Measurements from ENCODE around the gene CRISP1.
"Not testable (repeated sequence)": the region's sequence is repeated elsewhere in the genome, so short reads cannot be mapped to it uniquely, and the experiment has no call there.

CRISP1 gene, protein sequence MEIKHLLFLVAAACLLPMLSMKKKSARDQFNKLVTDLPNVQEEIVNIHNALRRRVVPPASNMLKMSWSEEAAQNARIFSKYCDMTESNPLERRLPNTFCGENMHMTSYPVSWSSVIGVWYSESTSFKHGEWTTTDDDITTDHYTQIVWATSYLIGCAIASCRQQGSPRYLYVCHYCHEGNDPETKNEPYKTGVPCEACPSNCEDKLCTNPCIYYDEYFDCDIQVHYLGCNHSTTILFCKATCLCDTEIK

DNA sequence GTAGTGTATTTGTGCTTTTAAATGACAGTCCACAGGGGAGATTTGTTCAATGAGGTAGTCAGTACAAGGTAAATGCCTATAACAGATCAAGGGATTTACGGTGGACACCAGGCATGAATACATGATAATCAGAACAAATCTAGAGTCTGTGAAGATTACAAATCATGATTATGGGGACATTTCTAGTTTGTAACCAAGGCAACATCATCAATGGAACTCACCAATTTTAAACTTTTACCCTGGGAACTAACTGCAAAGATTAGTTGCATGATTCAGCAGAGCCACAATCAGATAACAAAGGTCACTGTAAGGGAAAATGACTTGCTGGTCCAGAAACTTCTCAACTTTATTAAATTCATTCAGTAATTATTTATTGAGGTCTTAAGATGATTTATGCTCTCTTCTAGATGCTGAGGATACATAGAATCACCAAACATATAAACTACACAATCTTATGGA, at the start of gene CRISP1:
CRISP1 (minus strand) TSS at position 51 of the 459 bp plus-strand sequence. CDS start 9,135 bp downstream, outside the sequence.
- no peak for DNase-seq (ENCODE audit: low read depth)

DNA sequence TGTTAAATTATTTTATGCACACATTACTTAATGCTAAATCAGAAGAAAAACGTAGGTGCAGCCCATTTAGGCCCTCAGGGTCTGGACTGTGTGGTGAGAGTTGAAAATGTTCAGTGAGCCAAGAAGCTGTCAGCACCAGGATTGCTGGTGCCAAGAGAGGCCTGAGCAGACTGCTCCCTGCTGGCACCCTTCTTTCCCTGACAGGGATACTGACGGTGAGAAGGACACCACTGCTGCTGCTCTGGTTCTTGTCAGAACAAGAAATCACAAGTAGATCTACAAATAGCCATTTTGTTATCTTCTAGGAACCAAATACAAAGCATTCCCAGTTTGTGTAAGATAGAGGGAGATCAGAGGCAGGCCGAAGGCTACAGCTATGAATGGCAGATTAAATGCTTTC, 48.7 kb upstream of the CRISP1 start:
- DNase-seq (ENCODE audit: low read depth) = no peak

DNA sequence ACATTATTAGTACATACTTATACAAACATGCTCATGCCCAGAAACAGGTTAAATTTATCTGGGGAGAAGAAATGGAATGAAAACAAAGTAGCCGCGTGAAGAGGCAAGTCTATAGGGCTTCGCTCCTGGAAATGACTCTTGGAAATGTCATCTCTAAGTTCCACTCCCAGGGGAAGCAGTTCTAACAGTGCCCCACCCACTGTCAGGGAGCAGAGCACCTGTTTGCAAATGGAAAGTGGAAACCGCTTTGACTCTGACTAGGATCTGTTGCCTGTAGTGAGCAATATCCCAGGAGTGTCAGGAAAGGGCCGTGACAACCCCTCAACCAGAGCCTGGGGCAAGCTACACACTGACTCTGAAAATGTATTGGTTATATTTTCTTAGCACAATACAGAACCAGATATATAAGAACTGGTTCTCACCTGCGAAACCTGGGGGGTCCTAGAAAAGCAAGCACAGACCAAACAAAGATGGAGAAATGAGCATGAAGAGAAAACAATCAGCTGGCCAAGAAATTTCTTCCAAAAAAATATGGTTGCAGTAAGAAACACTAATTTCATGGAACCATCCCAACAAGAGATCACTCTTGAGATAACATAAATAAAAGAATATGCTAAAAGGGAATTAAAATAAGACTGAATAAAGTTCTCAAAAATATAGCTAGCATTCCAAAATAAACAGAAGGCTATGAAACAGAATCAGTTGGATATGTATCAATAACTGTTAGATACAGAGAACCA, 47.5 kb upstream of the CRISP1 start:
- no peak for DNase-seq (ENCODE audit: low read depth)

DNA sequence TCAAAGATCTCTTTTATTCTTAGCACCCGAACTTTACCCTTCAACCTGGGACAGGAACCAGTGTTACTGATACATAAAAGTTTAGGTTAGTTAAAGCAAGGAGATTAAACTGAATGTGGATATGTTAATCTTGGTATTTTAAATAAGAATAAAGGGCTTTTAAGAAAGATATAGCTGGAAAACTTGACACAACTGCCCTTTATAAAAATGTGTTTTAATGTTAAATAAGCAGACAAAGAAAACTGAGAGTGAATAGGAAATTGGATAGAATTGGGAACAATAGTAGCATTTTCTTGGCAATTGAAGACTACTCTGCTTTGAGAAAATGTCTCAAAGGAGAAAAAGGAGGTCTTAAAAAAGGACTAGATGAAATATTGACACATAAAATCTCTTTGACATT, 45.9 kb upstream of the CRISP1 start:
- no peak for DNase-seq (ENCODE audit: low read depth)

DNA sequence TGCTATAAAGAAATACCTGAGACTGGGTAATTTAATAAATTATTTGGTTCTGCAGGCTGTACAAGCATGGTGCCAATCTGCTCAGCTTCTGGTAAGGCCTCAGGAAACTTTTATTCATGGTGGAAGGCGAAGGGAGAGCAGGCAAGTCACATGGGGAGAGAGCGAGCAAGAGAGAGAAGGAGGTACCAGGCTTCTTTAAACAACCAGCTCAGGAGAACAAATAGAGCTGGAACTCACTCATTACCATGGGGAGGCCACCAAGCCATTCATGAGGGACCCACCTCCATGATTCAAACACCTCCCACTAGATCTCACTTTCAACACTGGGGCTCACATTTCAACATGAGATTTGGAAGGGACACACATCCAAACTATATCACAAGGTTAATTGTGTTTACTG, 44.9 kb upstream of the CRISP1 start:
- DNase-seq (ENCODE audit: low read depth) = no peak

DNA sequence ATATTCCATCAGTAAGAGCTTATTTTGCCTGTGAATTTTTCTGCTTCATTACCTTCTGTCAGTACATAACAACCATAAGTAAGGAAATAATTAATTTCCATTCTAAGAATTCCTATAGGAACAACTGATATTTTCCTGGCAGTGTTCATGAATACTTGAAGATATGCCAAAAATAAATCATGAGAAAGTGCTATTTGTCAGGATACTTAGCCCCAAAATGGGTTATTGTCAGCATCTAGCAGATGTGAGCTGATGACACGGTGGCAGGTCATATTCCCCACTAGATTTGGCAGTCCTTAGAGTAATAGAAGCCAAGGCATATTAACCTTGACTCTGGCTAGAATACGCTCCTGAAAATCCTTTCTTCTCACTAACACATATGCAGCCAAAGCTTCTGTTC, 43.2 kb upstream of the CRISP1 start:
- no peak for DNase-seq (ENCODE audit: low read depth)

DNA sequence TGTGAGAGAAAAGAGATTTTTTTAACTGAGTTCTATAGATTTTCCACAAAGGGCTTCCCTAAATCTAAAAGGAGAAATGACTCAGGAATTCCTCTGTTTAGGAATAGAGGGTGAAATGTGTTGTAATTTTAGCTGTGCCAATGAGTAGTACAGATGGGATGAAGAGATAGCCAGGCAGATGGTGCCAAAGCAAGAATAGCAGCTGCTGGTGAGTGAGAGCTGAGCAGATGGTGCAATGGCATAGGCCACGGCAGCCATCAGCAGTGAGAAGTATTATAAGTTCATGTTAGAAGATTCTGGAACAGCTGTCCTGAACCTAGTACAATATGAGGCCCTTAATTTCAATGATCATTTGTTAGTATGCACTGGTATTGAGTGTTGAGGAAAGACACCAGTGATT, 40.2 kb upstream of the CRISP1 start:
- no peak for DNase-seq (ENCODE audit: low read depth)

DNA sequence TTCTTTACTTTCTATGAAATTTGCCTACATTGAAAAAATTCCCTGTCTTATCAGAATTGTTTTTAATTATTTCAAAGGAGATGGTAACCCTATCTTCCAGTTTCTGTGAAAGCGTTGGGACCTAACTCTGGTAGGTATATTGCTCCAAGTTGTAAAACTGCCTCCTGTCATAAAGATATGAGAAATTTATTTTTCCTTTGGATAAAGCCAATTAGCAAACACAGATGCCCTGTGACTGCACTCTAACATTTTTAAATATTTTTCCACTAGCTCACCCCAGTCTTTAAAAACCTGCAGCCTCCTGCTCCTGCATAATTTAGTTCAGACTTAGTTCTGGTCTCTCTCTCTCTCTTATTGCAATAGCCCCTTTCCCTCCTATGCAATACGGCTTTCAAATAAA, 39.0 kb upstream of the CRISP1 start:
- DNase-seq (ENCODE audit: low read depth) = no peak

DNA sequence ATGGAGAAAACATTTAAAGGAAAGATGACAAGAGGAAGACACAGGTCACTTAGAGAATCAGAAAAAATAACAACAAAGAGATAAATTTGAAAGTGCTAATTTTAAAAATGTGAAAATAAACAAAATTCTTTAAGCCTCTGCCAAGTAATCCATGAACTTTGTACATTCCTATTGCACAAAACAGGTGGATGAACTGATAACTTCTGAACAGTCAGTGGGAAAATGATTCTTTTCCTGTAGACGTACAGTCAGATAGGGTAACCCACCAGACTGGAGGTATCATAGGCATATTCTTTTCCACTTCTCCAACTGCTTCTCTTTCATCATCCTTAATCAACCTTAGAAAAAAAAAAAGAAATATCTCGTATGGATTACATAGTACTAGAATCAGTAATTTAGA, 36.5 kb upstream of the CRISP1 start:
- DNase-seq (ENCODE audit: low read depth) = no peak

DNA sequence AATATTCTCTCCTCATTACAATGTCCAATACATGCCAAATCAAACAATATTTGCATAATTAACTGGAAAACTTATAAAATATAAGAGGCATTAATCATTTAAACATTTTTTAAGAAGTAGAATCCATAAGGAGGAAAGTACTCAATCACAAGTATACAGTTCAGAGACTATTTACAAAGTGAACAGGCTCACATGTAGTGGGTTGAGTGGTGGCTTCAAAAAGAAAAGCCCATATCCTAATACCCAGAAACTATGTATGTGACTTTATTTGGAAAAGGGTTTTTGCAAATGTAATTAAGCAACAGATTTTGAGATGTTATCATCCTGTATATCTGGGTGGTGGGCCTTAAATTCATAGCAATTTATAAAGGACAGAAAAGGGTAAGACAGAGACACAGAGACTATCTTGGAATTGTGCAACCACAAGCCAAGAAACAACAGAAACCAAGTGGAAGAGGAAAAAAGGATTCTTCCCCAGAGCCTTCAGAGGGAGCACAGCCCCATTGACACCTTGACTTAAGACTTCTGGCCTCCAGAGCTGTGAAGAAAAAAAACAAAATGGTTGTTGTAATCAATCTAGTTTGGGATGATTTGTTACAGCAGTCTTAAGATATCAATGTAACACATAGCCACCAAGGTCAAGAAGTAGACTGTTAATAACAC, 32.7 kb upstream of the CRISP1 start:
- DNase-seq (ENCODE audit: low read depth) = no peak

DNA sequence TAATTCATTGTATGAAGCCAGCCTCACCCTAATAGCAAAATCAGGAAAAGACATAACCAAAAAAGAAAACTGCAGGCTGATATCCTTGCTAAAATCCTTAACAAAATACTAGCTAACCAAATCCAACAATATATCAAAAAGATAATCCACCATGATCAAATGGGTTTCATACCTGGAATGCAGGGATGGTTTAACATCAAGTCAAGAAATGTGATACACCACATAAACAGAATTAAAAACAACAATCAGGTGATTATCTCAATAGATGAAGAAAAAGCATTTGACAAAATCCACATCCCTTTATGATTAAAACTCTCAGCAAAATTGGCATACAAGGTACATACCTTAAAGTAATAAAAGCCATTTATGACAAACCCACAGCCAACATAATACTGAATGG, 29.2 kb upstream of the CRISP1 start:
- not testable (repeated sequence) for DNase-seq (ENCODE audit: low read depth)

DNA sequence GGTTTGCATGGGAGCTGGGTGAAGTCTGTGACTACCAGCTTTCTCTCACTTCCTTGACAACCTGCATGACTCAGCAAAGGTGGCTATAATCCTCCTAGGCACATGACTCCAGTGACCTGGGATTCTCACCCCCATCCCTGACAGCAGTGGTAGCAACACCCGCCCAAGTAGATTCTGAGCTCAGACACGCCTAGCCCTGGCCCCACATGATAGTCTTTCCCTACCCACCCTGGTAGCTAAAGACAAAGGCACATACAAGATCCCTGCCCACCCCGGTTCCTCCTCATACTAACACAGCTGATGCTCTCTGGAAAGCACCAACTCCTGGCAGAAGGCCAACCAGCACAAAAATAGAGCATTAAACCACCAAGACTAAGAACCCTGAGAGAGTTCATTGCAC, 25.9 kb upstream of the CRISP1 start:
- DNase-seq (ENCODE audit: low read depth) = no peak

DNA sequence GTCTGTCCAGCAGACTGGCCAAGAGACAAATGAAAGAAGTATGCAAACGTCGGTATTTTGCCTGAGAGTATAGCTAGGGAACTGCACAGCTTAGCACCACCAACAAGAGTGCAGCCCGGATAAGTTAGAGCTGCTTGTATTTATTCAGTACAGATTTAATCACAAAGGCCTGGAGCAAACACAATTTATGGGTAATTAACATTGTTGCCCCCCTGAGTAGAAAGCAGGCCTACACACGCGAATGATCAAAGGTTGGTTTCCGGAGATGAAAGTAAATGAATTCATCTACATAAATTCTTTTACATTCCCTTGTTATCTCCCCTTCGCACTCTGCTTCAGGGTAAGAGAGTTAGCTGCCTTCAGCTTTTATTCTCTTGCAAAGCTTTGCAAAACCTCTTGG, 24.7 kb upstream of the CRISP1 start:
- DNase-seq (ENCODE audit: low read depth) = no peak

DNA sequence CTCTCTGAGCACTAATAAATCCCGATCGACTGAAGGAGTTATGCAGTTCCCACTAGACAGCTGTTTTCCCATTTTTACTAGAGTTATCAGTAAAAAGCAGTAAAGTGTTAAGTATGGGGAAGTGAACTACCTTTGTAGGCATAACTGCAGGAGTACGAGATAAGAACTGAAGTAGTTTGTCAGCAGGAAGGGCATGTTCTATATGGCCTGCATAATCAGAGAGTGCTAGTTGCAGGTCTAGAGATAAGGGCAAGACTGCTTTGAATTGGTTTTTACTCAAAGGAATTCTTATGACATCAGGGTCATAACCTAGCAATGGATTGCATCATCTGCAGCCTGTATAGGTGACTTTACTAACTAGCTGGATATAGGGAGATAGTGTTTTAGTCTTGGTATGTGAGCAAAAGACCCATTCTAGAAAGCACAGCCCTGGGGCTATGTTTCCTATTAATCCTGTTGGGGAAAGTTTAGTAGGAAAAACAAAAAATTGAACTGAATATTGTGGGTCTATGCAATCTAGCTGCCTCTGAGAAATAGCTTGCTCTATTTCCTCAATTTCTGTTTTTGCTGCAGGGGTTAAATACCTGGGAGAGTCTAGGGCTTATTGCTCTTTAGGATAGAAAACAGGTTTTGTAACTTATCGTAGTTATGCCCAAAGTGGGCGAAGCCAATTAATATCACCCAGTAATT, 22.6 kb upstream of the CRISP1 start:
- DNase-seq (ENCODE audit: low read depth) = no peak

DNA sequence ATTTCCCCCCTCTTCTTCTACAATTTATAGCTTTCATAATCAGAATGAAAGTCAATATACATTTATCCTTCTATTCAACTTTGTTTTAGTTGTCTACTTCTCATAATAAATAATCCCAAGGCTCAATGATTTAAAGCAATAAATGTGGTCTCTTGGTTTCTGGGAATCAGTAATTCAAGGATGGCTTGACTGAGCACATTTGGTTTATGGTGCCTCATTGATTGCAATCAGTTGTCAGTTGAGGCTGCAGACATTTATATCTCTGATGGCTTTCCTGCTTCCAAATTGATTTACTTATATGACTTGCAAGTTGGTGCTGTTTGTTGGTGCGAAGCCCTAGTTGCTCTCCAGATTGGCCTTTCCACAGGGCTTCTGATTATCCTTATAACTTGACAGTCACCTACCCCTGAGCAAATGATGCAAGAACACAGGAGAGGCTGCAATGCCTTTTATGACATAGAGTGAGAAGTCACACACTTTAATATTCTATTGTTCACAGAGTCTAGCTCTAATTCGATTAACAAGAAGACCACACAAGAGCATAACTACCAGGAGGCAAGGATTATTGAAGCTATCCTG, 2.7 kb upstream of the CRISP1 start:
- no peak for DNase-seq (ENCODE audit: low read depth)

DNA sequence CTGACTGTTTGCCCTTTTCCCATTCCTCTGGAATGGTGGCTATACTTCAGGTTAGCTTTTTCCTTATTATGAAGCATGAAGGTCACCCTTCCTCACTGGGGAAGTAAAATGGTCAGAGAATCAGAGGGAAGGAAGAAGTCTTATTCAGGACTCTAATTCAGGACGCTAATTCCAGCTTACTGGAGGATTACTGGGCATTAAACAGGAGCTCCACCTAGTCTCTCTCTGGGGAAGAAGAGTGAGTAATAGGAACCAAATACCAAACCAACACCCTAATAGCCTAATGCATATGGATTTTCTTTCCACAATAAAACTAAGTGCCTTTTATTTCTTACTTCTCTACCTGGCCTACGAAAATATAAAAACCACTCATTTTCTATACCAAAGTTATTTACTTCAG, 10.1 kb downstream of the CRISP1 start:
- DNase-seq (ENCODE audit: low read depth) = no peak

DNA sequence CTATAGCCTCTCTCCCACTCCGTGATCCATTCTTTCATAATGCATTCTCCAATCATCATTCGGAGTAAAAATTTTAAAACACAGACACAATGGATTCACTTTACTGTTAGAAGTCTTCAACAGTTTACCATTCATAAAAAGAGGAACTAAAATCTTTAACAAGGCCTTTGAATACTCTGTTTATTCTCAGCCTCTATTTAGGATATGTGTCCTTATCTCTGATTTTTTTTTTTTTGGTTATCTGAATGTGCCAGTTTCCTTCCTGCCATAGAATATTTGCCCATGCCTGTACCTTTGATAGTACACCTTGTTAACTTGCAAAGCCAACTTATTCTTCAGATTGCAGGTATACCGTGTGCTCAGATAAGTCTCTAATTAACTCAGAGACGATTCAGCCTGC, 11.1 kb downstream of the CRISP1 start:
- no peak for DNase-seq (ENCODE audit: low read depth)

DNA sequence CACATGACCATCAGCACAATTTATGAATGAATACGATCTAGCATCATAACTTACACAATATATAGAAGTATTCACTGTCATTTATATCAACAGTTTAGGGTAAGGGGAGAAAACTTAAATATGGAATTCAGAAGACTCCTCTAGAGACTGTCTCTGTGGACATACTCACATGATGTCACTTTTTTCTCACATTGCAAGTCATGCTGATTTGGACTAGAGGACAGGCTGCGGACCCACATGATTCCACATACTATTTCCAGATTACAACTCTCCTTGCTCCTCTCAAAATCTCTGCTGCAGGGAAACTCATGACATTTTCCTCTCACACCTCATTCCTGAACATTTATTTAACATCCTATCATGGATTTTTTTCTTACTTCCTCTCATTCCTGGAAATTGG, 13.4 kb downstream of the CRISP1 start:
- DNase-seq (ENCODE audit: low read depth) = no peak

DNA sequence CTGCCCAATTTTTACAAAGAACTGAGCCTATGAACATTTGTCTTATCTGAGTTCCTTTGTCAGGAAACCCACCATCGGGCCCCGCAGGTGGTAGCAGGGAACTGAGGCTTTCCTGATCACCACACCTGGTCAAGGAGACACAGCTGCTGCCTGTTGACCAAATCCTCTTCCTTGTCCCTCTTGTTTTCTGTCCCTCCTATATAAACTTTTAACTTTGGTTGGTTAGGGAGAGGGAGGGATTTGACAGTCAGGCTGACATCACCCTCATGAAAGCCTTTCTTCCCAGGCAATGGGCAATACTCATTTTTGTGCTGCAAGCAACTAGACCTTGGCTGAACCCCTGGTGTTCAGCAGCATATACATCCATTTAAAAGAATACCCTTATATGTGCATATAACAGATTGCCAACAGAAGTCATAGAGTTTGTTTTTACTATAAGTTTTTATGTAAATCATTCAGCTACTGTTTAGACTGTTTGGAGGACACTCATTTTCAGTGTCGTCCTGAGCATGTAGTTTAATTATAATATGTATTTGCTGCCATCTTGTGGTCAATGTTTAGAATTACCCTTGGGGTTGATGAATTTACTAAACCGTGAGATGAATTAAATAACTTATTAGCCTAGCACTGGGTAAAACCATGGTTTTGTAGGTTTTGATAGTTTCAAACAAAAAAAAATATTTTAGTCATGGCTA, 17.0 kb downstream of the CRISP1 start:
- DNase-seq (ENCODE audit: low read depth) = no peak

DNA sequence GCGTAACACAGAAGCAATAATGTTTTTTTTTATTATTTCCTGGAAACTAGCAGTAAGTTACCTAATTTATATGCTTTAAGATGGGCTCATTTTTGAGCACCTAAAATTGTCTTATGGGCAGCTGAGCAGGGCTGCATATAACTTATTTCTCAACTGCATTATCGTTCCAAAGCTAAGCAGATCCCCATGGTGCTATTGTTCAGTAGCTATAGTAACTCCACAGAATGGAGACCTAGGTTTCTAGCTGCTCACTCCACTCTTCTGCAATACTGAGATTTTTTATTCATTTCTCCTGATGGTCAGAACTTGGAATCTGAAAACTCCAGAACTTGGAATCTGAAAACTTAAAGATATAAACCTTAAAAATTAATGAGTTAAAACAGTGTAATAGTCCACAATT, 18.7 kb downstream of the CRISP1 start:
- DNase-seq (ENCODE audit: low read depth) = no peak

DNA sequence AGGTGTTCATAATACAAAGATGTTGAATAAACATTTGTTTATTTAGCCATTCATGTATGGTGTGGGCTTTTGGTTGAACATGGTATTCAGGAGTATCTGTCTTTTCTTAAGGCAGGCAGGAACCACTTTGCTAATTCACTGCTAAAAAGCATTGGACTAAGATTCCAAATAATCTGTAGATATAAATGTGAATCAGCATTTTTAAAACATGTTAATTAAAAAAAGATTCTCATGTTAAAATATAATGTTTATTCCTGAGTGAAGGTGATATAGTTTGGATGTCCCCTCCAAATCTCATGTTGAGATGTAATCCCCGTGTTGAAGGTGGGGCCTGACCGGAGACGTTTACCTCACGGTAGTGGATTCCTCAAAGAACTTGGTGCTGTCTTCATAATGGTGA, 19.3 kb downstream of the CRISP1 start:
- no peak for DNase-seq (ENCODE audit: low read depth)

DNA sequence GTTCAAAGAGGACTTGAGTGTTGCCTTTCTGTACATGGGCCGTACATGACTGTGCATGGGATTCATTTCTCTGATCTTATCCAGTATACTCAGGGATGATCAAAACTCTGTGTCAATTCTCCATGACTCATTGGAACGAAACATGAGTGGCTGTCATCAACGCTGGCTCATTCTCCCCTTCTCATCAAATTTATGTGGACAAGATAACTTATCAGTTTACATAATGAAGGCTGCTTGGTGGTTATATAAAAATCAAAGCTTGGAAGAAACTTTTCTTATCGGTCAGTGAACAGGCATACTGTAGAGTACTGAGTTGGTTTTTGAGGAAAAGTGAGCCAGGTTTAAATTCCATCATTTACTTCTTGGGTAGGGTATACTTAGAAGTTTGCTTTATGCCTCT, 24.9 kb downstream of the CRISP1 start:
- DNase-seq (ENCODE audit: low read depth) = no peak
